ENCODE results near the gene MPHOSPH6. TPM values are rescaled to one million over a fixed set of nuclear protein-coding genes. Genes with fewer than 3 reads are reported as not detected.

MPHOSPH6 gene
- total and polyA plus RNA-seq, 12 donors: 7.0 to 15.2 (median 10.8) TPM

GRCh38 chr16:82157836-82158235 is 12.2 kb downstream of the MPHOSPH6 start:
- intact Hi-C loops (cut with DNase I): no loop called here
- peaks cover 0 to 12% (median 0%) of the 10 kb centered on the region in 11 donors for H3K9me3 ChIP-seq
- DNase-seq: no peak
- H3K4me3 ChIP-seq: no peak overlapping the region
- TF ChIP-seq CTCF (IDR thresholded peaks at IDR 0.05): no peak
- H3K27me3 ChIP-seq: no peaks in the 10 kb centered on the region
- 85 to 86% methylated on average over 5 of the region's 5 CpGs for WGBS, 2 donors
- no peak overlapping the region for H3K27ac ChIP-seq
- H3K4me1 ChIP-seq: peaks cover 0 to 11% (median 0%) of the 10 kb centered on the region in 9 donors
- ATAC-seq: no peak
- H3K36me3 ChIP-seq: peaks cover 0 to 65% (median 21%) of the 10 kb centered on the region in 9 donors

GRCh38 chr16:82157534-82157812 is 12.6 kb downstream of the MPHOSPH6 start:
- DNase-seq (no peak), ATAC-seq (no peak)
- Histone ChIP-seq H3K9me3 (peaks cover 0 to 12% (median 0%) of the 10 kb centered on the region in 11 donors), H3K4me3 (no peak overlapping the region), H3K27me3 (no peaks in the 10 kb centered on the region), H3K27ac (no peak overlapping the region), H3K36me3 (peaks cover 0 to 61% (median 18%) of the 10 kb centered on the region in 9 donors), H3K4me1 (peaks cover 0 to 11% (median 0%) of the 10 kb centered on the region in 9 donors)
- 80 to 83% methylated on average over 2 of the region's 2 CpGs for WGBS, 2 donors
- intact Hi-C loops (cut with DNase I): no loop called here
- no peak for TF ChIP-seq CTCF (IDR thresholded peaks at IDR 0.05)

GRCh38 chr16:82156761-82157533 is 13.1 kb downstream of the MPHOSPH6 start:
- intact Hi-C loops (cut with DNase I): no loop called here
- Histone ChIP-seq H3K27me3 (no peaks in the 10 kb centered on the region), H3K36me3 (peaks cover 0 to 56% (median 13%) of the 10 kb centered on the region in 9 donors), H3K4me3 (no peak overlapping the region), H3K9me3 (peaks cover 0 to 12% (median 0%) of the 10 kb centered on the region in 11 donors), H3K27ac (no peak overlapping the region), H3K4me1 (peaks cover 0 to 11% (median 0%) of the 10 kb centered on the region in 9 donors)
- DNase-seq: no peak
- 94 to 97% methylated on average over 14 of the region's 14 CpGs for WGBS, 2 donors
- peak in 2 of 8 donors; percentile 27 to 41 for ATAC-seq
- no peak for TF ChIP-seq CTCF (IDR thresholded peaks at IDR 0.05)

- ATAC-seq: no peak
- H3K27me3 ChIP-seq: no peaks in the 10 kb centered on the region
- no peak for TF ChIP-seq CTCF (IDR thresholded peaks at IDR 0.05)
Measured at GRCh38 chr16:82152641-82153112, 17.3 kb downstream of the MPHOSPH6 start.

More at GRCh38 chr16:82152641-82153112, 17.3 kb downstream of the MPHOSPH6 start:
- no peak overlapping the region for H3K27ac ChIP-seq
- H3K4me1 ChIP-seq: peaks cover 0 to 9% (median 0%) of the 10 kb centered on the region in 9 donors
- DNase-seq: no peak
- intact Hi-C loops (cut with DNase I): no loop called here
- WGBS, 2 donors: 81 to 94% methylated on average over 8 of the region's 8 CpGs
- no peak overlapping the region for H3K4me3 ChIP-seq
- peaks cover 0 to 12% (median 0%) of the 10 kb centered on the region in 11 donors for H3K9me3 ChIP-seq
- H3K36me3 ChIP-seq: peaks cover 0 to 63% (median 9%) of the 10 kb centered on the region in 9 donors
